Choroid plexus epithelial cell (primary cell): ENCODE data around the gene DUOX2.
A peak's percentile ranks its signal among the peaks of the same experiment; 100 is the strongest.
"Not testable (repeated sequence)": the region's sequence is repeated elsewhere in the genome, so short reads cannot be mapped to it uniquely, and the experiment has no call there.

Source experiments
- DNase-seq: peaks from one replicate; pipeline ENCODE4 v3.0.0-alpha.2; 2010; ENCODE audit warnings: low read depth
- H3K4me3 ChIP-seq: 2 replicates; pipeline ENCODE4 v1.5.1; 2011; ENCODE audit warnings: low read depth, mild to moderate bottlenecking, control low read depth, low read length, moderate library complexity
- CTCF ChIP-seq: conservative IDR thresholded peaks from 2 replicates; pipeline ENCODE4 v1.5.1; 2011; ENCODE audit warnings: low read depth, mild to moderate bottlenecking, control low read depth, inconsistent platforms, low read length, moderate library complexity

The DUOX2 gene

DNA sequence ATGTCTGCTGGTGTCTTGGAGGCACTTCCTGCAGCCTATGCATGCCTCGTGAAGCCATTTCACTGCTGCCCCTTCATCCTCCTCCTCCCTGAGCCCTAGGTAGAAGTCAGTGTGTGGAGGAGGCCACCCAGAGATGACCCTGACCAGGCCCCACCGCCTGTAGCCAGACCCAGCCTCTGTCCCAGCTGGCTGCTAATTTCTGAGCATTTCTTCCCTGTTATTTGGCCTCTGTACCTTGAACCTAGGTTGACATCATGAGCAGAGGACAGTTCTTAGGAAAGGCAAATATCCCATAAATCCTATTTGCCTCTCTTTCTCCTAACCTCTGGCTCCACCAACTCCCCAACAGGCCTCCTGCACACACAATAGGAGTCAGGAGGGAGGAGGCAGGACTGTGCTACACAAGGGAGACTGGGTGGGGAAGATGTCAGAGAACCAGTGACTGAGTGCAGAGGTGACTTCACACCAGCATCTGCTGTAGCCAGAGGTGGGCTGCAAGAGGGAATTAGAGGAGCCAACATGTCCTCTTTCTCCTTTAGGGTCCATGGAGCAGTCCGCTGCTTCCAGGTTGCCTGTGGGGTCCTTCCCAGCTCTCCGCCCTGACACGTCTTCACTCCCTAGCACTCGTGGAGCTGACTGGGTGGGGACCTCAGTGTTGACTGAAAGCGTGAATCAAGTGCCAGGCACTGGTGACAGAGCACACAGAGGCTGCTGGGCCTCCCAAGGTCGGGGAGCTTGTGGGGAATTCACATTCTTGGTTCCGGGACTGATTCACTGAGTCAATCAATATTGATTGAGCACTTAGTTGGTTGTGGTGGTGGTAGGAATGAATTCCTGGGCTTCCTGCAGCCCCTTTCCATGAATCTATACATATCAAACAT, 38.3 kb downstream of the DUOX2 start:
- DNase-seq, H3K4me3 ChIP-seq: not testable (repeated sequence)

DNA sequence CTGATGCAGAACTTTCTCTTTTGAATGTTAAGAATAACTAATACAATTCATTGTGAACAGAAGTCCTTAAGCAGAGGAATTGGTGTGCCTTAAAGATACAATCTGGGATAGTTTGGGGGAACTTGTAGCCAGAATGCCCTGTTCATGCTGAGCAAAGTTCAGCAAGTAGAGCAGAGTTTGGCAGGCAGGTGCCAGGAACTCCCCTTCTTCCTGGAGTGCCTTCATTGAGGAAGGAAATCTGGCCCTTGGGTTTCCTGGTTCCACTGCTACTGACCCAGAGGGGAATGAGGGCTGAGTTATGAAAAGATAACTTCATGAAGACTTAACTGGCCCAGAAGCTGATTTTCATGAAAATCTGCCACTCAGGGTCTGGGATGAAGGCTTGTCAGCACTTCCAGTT, 40.4 kb downstream of the DUOX2 start:
- H3K4me3 ChIP-seq, DNase-seq: not testable (repeated sequence)

DNA sequence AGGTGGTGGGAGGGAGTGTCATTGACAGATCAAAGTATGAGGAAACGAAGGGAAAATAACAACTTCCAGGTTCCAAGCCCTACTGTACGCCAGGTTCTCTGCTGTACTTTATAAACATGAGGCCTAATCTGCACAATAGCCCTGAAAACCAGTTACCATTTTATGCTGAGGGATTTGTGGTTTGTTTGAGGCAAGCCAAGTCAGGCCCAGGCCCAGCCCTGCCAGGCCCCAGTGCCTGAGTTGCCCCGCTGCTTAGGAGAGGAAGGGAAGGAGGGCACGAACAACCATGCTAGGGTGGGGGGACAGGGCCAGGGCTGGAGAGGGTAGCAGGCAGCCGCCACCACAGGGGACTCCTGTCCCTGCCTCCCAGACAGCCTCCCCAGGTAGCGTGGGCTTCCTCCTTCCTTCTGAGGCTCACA, 44.0 kb downstream of the DUOX2 start:
- DNase-seq, H3K4me3 ChIP-seq: not testable (repeated sequence)

DNA sequence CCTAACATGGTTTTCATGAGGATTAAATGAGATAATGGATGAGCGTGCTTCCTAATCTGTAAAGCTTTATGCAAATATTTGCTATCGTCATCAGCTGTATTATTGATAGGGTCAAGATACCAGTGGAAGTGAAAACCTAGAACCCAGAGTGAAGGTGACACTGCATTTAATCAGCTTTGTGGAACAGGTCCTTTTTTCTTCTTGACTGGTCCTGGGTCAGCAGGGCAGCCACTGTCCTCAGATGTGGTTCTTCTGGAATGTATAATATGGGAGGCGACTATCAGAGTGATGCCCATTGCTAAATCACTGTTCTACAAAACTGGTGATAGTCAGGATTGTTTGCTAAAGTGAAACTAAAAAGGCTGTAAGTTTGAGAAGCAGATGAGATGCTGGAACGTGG, 49.6 kb downstream of the DUOX2 start:
- TF ChIP-seq CTCF, result no peak
- peak; percentile 76 for DNase-seq

GRCh38 chr15:45062301-45062700, 51.7 kb downstream of the DUOX2 start:
- not testable (repeated sequence) for DNase-seq, H3K4me3 ChIP-seq

More for the DNA sequence above, 49.6 kb downstream of the DUOX2 start:
- no peak overlapping the region for H3K4me3 ChIP-seq

DNA sequence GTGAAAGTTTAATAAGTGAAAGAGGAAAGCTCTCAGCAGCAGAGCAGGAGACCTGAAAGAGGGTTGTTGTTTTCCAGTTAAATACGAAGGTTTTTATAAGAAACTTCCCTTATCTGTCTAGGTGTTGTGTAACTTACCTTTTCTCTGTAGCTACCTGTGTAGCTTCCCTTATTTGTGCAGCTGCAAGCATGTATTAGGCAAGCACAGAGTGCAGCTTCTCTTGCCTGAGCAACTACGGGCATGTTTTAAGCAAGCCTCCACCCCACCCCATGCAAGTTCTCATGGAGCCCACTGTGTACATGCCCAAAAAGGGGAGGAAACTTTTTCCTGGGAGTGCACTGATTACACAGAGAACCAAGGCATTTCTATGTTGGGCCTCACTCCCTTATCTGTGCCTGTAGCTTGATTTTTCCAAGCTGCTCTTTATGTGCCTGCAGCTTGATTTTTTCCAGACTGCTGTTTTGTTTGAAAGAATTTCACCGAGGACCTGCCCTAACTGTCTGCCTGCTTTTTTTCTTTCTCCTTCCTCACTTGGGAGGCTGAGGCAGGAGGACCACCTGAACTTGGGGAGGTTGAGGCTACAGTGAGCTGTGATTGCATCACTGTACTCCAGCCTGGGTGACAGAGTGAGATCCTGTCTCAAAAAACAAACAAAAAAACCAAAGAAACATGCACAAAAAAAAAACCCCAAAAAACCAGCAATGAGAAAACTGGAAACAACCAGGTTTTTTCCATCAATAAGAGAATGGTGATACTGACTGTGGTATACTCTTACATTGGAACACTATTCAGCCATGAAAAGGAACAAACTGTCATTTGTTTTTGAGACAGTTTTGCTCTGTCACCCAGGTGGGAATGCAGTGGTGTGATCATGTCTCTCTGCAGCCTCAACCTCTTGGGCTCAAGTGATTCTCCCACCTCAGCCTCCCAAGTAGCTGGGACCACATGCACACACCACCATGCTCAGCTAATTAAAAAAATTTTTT, 55.0 kb downstream of the DUOX2 start:
- not testable (repeated sequence) for H3K4me3 ChIP-seq, DNase-seq

DNA sequence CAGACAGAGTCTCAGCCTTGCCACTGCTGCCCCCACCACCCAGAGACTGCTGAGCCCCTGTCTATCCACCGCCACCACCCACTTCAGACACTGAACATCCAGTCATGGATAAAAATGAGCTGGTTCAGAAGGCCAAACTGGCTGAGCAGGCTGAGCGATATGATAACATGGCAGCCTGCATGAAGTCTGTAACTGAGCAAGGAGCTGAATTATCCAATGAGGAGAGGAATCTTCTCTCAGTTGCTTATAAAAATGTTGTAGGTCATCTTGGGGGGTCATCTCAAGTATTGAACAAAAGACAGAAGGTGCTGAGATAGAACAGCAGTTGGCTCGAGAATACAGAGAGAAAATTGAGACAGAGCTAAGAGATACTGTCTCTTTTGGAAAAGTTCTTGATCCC, 61.3 kb downstream of the DUOX2 start:
- DNase-seq, result not testable (repeated sequence)

DNA sequence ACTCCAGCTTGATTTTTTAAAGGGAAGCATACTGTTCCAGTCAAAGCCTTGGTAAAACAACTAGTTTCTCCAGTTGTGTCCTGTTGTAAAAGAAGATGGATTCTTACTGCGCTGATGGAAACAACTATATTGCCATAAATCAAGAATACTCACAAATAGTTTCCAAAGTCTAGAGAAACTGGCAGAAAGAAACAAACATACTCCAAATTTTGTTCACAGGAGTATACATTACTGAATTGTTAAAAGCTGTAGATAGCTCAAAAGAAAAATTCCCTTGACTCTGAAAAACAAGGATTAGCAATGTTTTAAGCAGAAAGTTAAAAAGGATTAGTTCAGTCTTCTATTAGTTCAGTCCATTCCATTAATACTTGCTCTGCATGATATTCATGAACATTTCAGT, 63.4 kb downstream of the DUOX2 start:
- H3K4me3 ChIP-seq, result no peak overlapping the region
- no peak for DNase-seq
- TF ChIP-seq CTCF, result no peak

More for the DNA sequence above, 61.3 kb downstream of the DUOX2 start:
- not testable (repeated sequence) for H3K4me3 ChIP-seq

GRCh38 chr15:45048794-45049631, 65.0 kb downstream of the DUOX2 start:
- no peak overlapping the region for H3K4me3 ChIP-seq
- TF ChIP-seq CTCF, result no peak
- DNase-seq, result peak; percentile 45

DNA sequence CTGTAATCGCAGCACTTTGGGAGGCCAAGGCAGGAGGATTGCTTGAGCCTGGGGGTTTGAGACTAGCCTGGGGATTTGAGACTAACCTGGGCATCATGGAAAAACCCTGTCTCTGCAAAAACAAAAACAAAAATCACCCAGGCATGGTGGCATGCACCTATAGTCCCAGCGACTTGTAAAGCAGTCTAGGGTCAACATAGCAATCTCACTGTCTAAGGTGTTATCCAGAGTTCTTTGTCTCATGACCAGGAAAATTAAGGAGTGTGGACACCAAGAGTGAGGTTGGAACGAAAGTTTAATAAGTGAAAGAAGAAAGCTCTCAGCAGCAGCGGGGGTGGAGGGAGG, 65.6 kb downstream of the DUOX2 start:
- not testable (repeated sequence) for DNase-seq, H3K4me3 ChIP-seq

- H3K4me3 ChIP-seq, DNase-seq: not testable (repeated sequence)
Observed at GRCh38 chr15:45044270-45044669, 69.7 kb downstream of the DUOX2 start.

GRCh38 chr15:45042859-45043258, 71.1 kb downstream of the DUOX2 start:
- H3K4me3 ChIP-seq, DNase-seq: not testable (repeated sequence)
